Large intestine (tissue), 12 donors: ENCODE measurements around the gene SOWAHB. TPM values are rescaled to one million over a fixed set of nuclear protein-coding genes. Genes with fewer than 3 reads are reported as not detected.

ENCODE experiments used
- DNase-seq, 2 donors: peaks; one replicate each; pipeline versions ENCODE4 v3.0.0 to v3.0.0-alpha.2; 2013
- H3K27ac ChIP-seq: one replicate; pipeline ENCODE4 v1.5.1; 2013; ENCODE audit warnings: low read length
- H3K27me3 ChIP-seq: 2 replicates; pipeline ENCODE4 v1.6.1; 2013; ENCODE audit warnings: low read length; ENCODE audit not compliant: control insufficient read depth, insufficient read depth
- H3K36me3 ChIP-seq: 2 replicates; pipeline ENCODE4 v1.6.1; 2013; ENCODE audit warnings: low read length; ENCODE audit not compliant: control insufficient read depth, insufficient read depth
- H3K4me1 ChIP-seq: one replicate; pipeline ENCODE4 v1.6.1; 2013; ENCODE audit warnings: low read length; ENCODE audit not compliant: control insufficient read depth, insufficient read depth
- H3K4me3 ChIP-seq: one replicate; pipeline ENCODE4 v1.5.1; 2013; ENCODE audit warnings: low read length
- H3K9me3 ChIP-seq: one replicate; pipeline ENCODE4 v1.6.1; 2013; ENCODE audit warnings: mild to moderate bottlenecking, low read depth, low read length, moderate library complexity; ENCODE audit not compliant: control insufficient read depth
- WGBS: methylation state at CpG from one replicate; pipeline ENCODE4 v1.1.5; 2013; ENCODE audit warnings: low lambda C conversion rate; ENCODE audit not compliant: insufficient coverage; 5-methylcytosine and 5-hydroxymethylcytosine counted together
- long read RNA-seq, 11 donors: transcript quantifications; one replicate each; lab custom pipeline, GENCODE V29; 2026
- polyA plus RNA-seq: library from polyadenylated mRNA; unstranded; fragments of 120-200 nt; gene quantifications from one replicate; pipeline ENCODE4 v1.2.1, GENCODE V29; 2013

The SOWAHB gene, protein sequence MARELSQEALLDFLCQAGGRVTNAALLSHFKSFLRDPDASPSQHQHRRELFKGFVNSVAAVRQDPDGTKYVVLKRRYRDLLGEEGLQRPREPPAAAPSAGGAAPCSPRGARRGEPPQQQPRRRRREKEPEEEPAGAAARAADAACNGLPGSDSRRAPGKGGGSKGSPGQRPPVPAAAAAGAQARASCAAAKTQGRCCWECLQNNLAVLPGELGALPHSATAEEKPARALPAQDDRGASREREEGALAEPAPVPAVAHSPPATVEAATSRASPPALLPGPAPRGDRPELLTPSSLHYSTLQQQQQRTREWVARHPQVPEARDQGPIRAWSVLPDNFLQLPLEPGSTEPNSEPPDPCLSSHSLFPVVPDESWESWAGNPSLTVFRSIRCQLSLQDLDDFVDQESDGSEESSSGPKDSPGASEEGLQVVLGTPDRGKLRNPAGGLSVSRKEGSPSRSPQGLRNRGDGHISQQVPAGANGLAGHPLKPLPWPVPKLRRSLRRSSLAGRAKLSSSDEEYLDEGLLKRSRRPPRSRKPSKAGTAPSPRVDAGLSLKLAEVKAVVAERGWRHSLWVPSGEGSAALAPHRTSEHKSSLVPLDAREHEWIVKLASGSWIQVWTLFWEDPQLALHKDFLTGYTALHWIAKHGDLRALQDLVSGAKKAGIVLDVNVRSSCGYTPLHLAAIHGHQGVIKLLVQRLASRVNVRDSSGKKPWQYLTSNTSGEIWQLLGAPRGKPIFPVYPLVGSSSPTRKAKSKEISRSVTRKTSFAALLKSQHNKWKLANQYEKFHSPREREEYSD
- polyA plus RNA-seq = 3.9 TPM
- long read RNA-seq, donor 1, transcript SOWAHB-201 (1 exons, 3,220 nt) = major isoform, 5 of 5 reads
- long read RNA-seq, donor 1, partial matches to known transcripts = 0 of 5 reads
- long read RNA-seq, donor 1, other reads (novel, unspliced or antisense) = 0 of 5 reads
- long read RNA-seq, donor 2, partial matches to known transcripts = 0 of 2 reads
- long read RNA-seq, donor 2, other reads (novel, unspliced or antisense) = 0 of 2 reads
- long read RNA-seq, donor 3, partial matches to known transcripts = 0 of 4 reads
- long read RNA-seq, donor 3, other reads (novel, unspliced or antisense) = 0 of 4 reads
- long read RNA-seq, donor 4, partial matches to known transcripts = 0 of 2 reads
- long read RNA-seq, donor 4, other reads (novel, unspliced or antisense) = 0 of 2 reads
- long read RNA-seq, donor 5, partial matches to known transcripts = 0 of 2 reads
- long read RNA-seq, donor 5, other reads (novel, unspliced or antisense) = 0 of 2 reads
- long read RNA-seq, donor 6, partial matches to known transcripts = 0 of 1 reads
- long read RNA-seq, donor 6, other reads (novel, unspliced or antisense) = 0 of 1 reads
- long read RNA-seq, donor 7, partial matches to known transcripts = 0 of 2 reads
- long read RNA-seq, donor 7, other reads (novel, unspliced or antisense) = 0 of 2 reads
- long read RNA-seq, donor 8, partial matches to known transcripts = 0 of 3 reads
- long read RNA-seq, donor 8, other reads (novel, unspliced or antisense) = 0 of 3 reads
- long read RNA-seq, donor 9, partial matches to known transcripts = 0 of 4 reads
- long read RNA-seq, donor 9, other reads (novel, unspliced or antisense) = 0 of 4 reads
- long read RNA-seq, donor 10, transcript SOWAHB-201 (1 exons, 3,220 nt) = major isoform, 5 of 5 reads
- long read RNA-seq, donor 10, partial matches to known transcripts = 0 of 5 reads
- long read RNA-seq, donor 10, other reads (novel, unspliced or antisense) = 0 of 5 reads
- long read RNA-seq, donor 11, partial matches to known transcripts = 0 of 3 reads
- long read RNA-seq, donor 11, other reads (novel, unspliced or antisense) = 0 of 3 reads

DNA sequence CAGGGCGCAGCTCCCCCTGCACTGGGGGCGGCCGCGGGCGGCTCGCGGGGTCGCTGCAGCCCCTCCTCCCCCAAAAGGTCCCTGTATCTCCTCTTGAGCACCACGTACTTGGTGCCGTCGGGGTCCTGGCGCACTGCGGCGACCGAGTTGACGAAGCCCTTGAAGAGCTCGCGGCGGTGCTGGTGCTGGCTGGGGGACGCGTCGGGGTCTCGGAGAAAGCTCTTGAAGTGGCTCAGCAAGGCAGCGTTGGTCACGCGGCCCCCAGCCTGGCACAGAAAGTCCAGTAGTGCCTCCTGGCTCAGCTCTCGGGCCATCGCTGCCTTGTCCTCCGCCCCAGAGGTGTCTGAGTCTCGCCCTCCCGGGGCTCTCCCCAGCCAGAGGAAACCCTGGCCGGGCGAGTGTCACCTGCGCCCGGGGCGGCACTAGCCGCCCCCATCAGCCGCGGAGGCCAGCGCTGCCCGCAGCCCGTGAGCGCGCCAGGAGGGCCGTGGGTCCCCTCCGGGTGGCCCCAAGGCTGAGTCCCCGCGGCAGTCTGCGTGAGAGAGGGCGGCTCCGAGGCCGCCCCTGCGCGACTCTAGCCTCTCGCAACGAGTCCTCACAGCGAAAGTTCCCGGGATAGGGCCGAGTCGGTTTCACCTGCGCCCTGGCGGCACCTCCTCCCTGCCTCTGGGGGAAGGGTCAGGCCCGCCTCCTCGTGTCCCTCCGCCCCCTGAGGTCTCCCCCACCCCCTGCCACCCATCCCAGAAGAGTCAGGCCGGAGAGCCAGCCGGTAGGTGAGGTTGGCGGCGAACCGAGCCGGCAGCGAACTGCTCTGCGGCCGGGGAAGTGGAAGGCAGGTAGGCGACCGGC lies at the start of gene SOWAHB:
Gene SOWAHB, minus strand, starts transcription at position 609 of the 849 bp plus-strand sequence. Its CDS starts 295 bp downstream, at position 314.
- Histone ChIP-seq H3K36me3 (no peaks in the 10 kb centered on the region), H3K9me3 (no peaks in the 10 kb centered on the region), H3K27ac (peak within 1 kb of the TSS; percentile 68), H3K27me3 (peaks cover 22% of the 10 kb centered on the region), H3K4me3 (peak within 1 kb of the TSS; percentile 61), H3K4me1 (peaks cover 28% of the 10 kb centered on the region)
- WGBS = no CpG with 5 or more reads among the region's 76 CpGs
- DNase-seq = peak; percentile 68 to 89

- no CpG with 5 or more reads among the region's 2 CpGs for WGBS
- Histone ChIP-seq H3K4me3 (no peak overlapping the region), H3K36me3 (no peaks in the 10 kb centered on the region), H3K4me1 (peaks cover 8% of the 10 kb centered on the region), H3K27ac (no peak overlapping the region), H3K9me3 (no peaks in the 10 kb centered on the region), H3K27me3 (no peaks in the 10 kb centered on the region)
- DNase-seq = no peak
These were observed 49.4 kb upstream of the SOWAHB start for GRCh38 chr4:76947369-76947768.

DNA sequence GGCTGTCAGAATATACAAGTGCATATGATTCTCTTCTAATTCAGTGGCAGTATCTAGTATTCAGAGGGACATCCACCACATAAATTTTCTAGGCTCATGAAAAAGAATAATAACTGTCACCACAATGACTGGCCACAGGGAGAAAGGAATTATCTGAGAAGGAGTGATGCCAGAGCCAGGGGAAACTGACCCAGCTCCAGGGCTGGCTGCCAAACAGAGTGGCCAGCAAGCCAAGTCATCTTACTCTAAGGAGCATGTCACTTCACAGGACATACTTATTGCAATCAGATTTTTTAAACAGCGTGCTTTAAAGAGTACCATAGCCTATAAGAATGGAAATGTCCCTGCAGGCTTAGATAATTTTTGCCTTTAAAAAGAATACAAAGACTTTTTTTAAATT lies 45.8 kb upstream of the SOWAHB start:
- WGBS = no CpG with 5 or more reads among the region's 1 CpG
- no peaks in the 10 kb centered on the region for H3K27me3 ChIP-seq
- H3K36me3 ChIP-seq = no peaks in the 10 kb centered on the region
- no peak overlapping the region for H3K27ac ChIP-seq
- no peak overlapping the region for H3K4me3 ChIP-seq
- no peaks in the 10 kb centered on the region for H3K9me3 ChIP-seq
- H3K4me1 ChIP-seq = peaks cover 8% of the 10 kb centered on the region
- DNase-seq = no peak

GRCh38 chr4:76943129-76943620 lies 45.2 kb upstream of the SOWAHB start:
- no peaks in the 10 kb centered on the region for H3K9me3 ChIP-seq
- no peaks in the 10 kb centered on the region for H3K27me3 ChIP-seq
- WGBS = no CpG with 5 or more reads among the region's 6 CpGs
- no peak overlapping the region for H3K4me3 ChIP-seq
- peaks cover 4% of the 10 kb centered on the region for H3K4me1 ChIP-seq
- H3K36me3 ChIP-seq = no peaks in the 10 kb centered on the region
- H3K27ac ChIP-seq = no peak overlapping the region
- no peak for DNase-seq

DNA sequence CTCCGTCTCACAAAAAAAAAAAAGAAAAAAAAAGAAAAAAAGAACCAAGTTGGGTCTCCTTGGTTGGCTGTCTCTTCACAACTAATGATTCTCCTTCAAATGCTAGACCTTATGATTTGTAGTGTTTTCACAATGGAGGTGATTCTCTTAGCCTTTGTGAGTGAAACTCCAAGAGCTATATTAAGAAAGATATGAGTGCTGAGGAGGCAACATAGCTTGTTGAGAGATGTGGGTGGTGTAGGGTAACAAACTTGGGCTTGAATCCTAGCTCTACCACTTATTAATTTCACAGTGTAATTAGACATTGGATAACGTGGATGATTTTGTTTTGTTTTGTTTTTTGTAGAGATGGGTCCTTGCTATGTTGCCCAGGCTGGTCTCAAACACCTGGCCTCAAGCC lies 41.2 kb upstream of the SOWAHB start:
- H3K9me3 ChIP-seq = no peaks in the 10 kb centered on the region
- H3K4me3 ChIP-seq = no peak overlapping the region
- DNase-seq = no peak
- 100% methylated on average over 1 of the region's 2 CpGs for WGBS
- no peaks in the 10 kb centered on the region for H3K4me1 ChIP-seq
- no peaks in the 10 kb centered on the region for H3K36me3 ChIP-seq
- H3K27me3 ChIP-seq = peaks cover 3% of the 10 kb centered on the region
- no peak overlapping the region for H3K27ac ChIP-seq

GRCh38 chr4:76931576-76932276 lies 33.8 kb upstream of the SOWAHB start:
- Histone ChIP-seq H3K4me1 (no peaks in the 10 kb centered on the region), H3K27me3 (peaks cover 3% of the 10 kb centered on the region), H3K4me3 (no peak overlapping the region), H3K27ac (no peak overlapping the region), H3K9me3 (no peaks in the 10 kb centered on the region), H3K36me3 (no peaks in the 10 kb centered on the region)
- DNase-seq = no peak
- 85% methylated on average over 4 of the region's 7 CpGs for WGBS

GRCh38 chr4:76931087-76931486 lies 33.1 kb upstream of the SOWAHB start:
- no peak overlapping the region for H3K4me3 ChIP-seq
- no peaks in the 10 kb centered on the region for H3K27me3 ChIP-seq
- H3K27ac ChIP-seq = no peak overlapping the region
- no peaks in the 10 kb centered on the region for H3K9me3 ChIP-seq
- no peaks in the 10 kb centered on the region for H3K36me3 ChIP-seq
- H3K4me1 ChIP-seq = no peaks in the 10 kb centered on the region
- DNase-seq = no peak

GRCh38 chr4:76930685-76931084 lies 32.7 kb upstream of the SOWAHB start:
- H3K27me3 ChIP-seq = no peaks in the 10 kb centered on the region
- no peaks in the 10 kb centered on the region for H3K36me3 ChIP-seq
- no peak for DNase-seq
- H3K27ac ChIP-seq = no peak overlapping the region
- no peaks in the 10 kb centered on the region for H3K4me1 ChIP-seq
- no peaks in the 10 kb centered on the region for H3K9me3 ChIP-seq
- 80% methylated on average over 1 of the region's 2 CpGs for WGBS
- H3K4me3 ChIP-seq = no peak overlapping the region
